A673 (cell line): ENCODE measurements around the gene IGF2R.

Experiments
- EZH2 ChIP-seq: fragments of 200-600 bp; sonication (generic); IDR thresholded peaks from 2 replicates; pipeline ENCODE4 v1.6.1; 2017; ENCODE audit warnings: borderline replicate concordance, low read depth, mild to moderate bottlenecking, mixed read lengths, antibody characterized with exemption, low read length; ENCODE audit not compliant: poor library complexity, severe bottlenecking
- TF ChIP-seq, protein P1 (sequence below): fragments of 300-800, 200-600 bp; sonication (generic); conservative IDR thresholded peaks from 2 replicates; pipeline ENCODE4 v1.5.1; 2017; ENCODE audit warnings: low read depth, mild to moderate bottlenecking, antibody characterized with exemption, low read length, moderate library complexity, mixed read lengths

DNA sequence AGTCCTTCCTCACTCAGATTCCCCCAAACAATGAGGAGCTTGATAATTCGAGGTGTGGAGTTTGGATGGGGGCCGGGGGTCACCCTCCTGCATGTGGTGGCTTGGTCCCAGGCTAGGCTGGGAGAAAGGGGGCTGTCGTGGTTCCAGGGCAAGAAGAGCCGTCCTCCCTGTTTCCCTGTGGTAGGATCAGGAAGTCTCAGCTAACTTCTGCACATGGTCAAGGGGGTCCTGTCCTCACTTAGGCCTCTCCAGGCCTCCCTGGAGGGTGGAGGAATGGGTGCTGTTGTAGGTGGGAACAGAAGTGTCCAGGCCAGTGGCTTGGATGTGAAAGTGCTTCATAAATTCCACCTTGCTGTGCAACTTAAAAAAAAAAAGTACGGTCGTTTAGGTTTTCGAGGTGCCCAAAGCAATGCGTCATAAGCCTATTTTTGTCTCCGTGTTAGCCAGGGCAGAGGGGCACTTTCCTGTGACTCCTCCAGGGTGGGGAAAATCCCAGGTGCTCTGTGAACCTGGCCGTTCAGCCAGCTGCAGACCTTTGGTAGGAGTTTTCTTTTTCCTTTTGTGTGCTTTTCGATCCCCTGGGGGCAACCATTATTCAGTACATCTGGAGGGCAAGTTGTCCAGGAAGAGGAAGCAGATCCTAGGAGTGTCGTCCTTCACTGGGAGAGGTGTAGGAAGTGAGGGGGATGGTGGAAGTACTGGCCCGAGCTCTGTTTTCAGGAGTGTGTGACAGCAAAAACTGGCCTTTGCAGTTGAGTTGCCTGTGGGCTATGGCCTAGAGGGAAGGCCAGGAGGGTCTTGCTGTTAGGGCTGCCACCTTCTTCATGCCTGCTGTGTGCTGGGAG, 9.6 kb downstream of the IGF2R start:
- TF ChIP-seq, protein P1, sequence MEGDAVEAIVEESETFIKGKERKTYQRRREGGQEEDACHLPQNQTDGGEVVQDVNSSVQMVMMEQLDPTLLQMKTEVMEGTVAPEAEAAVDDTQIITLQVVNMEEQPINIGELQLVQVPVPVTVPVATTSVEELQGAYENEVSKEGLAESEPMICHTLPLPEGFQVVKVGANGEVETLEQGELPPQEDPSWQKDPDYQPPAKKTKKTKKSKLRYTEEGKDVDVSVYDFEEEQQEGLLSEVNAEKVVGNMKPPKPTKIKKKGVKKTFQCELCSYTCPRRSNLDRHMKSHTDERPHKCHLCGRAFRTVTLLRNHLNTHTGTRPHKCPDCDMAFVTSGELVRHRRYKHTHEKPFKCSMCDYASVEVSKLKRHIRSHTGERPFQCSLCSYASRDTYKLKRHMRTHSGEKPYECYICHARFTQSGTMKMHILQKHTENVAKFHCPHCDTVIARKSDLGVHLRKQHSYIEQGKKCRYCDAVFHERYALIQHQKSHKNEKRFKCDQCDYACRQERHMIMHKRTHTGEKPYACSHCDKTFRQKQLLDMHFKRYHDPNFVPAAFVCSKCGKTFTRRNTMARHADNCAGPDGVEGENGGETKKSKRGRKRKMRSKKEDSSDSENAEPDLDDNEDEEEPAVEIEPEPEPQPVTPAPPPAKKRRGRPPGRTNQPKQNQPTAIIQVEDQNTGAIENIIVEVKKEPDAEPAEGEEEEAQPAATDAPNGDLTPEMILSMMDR, result no peak
- TF ChIP-seq EZH2, result no peak
